ENCODE measurements around the gene GNAT1.
A peak's percentile ranks its signal among the peaks of the same experiment; 100 is the strongest.

The GNAT1 gene

GRCh38 chr3:50232303-50232702 lies 40.9 kb downstream of the GNAT1 start:
- no peak overlapping the region for H3K27ac ChIP-seq
- TF ChIP-seq ZFX (IDR thresholded peaks at IDR 0.05; ENCODE audit: borderline replicate concordance), result no peak
- TF ChIP-seq, protein P1, sequence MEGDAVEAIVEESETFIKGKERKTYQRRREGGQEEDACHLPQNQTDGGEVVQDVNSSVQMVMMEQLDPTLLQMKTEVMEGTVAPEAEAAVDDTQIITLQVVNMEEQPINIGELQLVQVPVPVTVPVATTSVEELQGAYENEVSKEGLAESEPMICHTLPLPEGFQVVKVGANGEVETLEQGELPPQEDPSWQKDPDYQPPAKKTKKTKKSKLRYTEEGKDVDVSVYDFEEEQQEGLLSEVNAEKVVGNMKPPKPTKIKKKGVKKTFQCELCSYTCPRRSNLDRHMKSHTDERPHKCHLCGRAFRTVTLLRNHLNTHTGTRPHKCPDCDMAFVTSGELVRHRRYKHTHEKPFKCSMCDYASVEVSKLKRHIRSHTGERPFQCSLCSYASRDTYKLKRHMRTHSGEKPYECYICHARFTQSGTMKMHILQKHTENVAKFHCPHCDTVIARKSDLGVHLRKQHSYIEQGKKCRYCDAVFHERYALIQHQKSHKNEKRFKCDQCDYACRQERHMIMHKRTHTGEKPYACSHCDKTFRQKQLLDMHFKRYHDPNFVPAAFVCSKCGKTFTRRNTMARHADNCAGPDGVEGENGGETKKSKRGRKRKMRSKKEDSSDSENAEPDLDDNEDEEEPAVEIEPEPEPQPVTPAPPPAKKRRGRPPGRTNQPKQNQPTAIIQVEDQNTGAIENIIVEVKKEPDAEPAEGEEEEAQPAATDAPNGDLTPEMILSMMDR (IDR thresholded peaks at IDR 0.05), result no peak

DNA sequence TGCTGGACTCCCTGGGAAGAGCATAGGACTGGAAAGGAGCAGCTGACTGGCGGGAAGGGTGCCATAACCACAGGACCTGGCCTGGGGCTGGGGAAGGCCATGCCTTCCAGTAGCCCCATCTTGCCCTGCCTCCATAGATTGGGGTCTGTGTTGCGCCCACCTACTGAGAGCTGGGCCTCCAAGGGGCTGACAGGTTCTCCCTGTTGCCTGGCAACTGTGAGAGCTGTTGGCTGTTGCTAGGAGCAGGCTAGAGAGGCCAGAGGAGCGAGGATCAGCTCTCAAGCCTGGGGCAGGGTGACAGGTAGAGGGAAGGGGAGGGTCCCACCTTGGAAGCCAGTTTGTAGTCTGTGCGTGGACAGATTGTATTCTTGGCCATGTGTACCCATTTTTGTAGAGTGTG lies 41.8 kb downstream of the GNAT1 start:
- no peak for TF ChIP-seq ZFX (IDR thresholded peaks at IDR 0.05; ENCODE audit: borderline replicate concordance)
- no peak overlapping the region; the same call in 1 of the 2 replicates for H3K27ac ChIP-seq

- H3K27ac ChIP-seq, result peak within 1 kb of the TSS; percentile 93
- TF ChIP-seq ZFX (IDR thresholded peaks at IDR 0.05; ENCODE audit: borderline replicate concordance), result no peak
- TF ChIP-seq, protein P1 (IDR thresholded peaks at IDR 0.05), result no peak
Observed at GRCh38 chr3:50235716-50236483, 44.5 kb downstream of the GNAT1 start, which contains the start of gene GNAI2. Gene GNAI2 (plus strand): TSS chr3:50236204. CDS start chr3:50236336, 132 bp downstream.

DNA sequence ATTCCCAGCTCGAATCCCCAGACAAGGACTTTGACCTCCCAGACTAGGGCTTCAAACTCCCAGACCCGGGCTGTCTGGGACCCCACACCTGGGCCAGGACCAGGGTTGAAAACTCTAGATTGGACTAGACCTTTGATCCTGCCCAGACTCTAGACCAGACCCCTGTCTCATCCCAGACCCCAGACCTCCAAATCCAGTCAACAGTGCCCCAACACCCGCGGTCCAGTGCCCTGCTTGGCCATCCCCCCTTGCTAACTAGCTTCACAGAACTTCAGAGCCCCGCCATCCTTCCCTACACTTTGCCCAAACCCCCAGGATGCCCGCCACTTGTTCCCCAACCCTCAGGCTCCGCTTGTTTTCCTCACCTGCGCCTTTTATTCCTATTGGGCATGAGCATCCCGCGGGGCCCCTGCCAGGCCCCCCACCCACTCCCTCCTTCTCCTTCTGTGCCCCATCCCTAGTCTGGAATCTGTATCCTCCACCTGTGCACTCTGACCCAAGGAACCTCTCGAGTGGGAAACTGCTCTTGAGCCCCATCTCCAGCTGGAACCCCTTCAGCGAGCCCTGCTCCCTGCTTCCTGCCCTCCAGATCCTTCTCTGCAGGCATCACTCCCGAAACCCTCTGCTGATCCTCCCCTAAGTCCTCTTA lies 45.2 kb downstream of the GNAT1 start:
- no peak for TF ChIP-seq ZFX (IDR thresholded peaks at IDR 0.05; ENCODE audit: borderline replicate concordance)
- TF ChIP-seq, protein P1 (IDR thresholded peaks at IDR 0.05), result no peak
- H3K27ac ChIP-seq, result peak overlapping the region; percentile 93

DNA sequence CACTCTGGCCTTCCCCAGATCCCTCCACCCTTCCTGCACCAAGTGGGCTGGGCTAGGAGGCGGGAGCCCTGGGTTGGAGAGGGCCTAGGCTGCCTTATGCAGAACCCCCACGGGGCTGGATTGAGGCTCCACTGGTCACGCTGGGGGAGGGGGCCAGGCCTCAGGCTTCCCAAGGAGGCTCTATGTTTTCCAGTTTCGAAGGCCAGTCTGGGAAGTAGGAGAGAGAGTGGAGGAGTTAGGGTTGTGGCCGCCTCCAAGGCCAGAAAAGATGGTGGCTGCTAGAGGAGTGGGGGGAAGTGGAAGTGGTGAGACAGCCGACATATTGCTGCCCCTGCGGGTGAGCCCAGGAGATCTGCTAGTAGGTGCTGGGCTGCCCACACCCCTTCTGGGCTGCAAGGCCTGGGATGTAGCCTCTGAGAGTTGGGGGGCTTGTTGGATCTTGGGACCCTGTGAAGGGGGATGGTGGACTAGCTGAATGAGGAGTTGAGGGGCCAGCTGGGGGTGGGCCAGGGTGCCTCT lies 45.8 kb downstream of the GNAT1 start:
- TF ChIP-seq ZFX (IDR thresholded peaks at IDR 0.05; ENCODE audit: borderline replicate concordance), result no peak
- TF ChIP-seq, protein P1 (IDR thresholded peaks at IDR 0.05), result no peak
- H3K27ac ChIP-seq, result peak overlapping the region; percentile 93

- peak overlapping the region; percentile 93 for H3K27ac ChIP-seq
- TF ChIP-seq ZFX (IDR thresholded peaks at IDR 0.05; ENCODE audit: borderline replicate concordance), result no peak
- TF ChIP-seq, protein P1 (IDR thresholded peaks at IDR 0.05), result no peak
Observed at GRCh38 chr3:50237754-50238548, 46.5 kb downstream of the GNAT1 start.

GRCh38 chr3:50238549-50239026 lies 47.2 kb downstream of the GNAT1 start:
- peak overlapping the region; percentile 93 for H3K27ac ChIP-seq

More at GRCh38 chr3:50238549-50239026, 47.2 kb downstream of the GNAT1 start:
- TF ChIP-seq, protein P1 (IDR thresholded peaks at IDR 0.05), result no peak
- no peak for TF ChIP-seq ZFX (IDR thresholded peaks at IDR 0.05; ENCODE audit: borderline replicate concordance)

All from 22Rv1 (cell line).